Measurements from ENCODE around the gene EBLN2. TPM values are rescaled to one million over a fixed set of nuclear protein-coding genes. Genes with fewer than 3 reads are reported as not detected.

EBLN2 gene
- total and polyA plus RNA-seq, 3 donors from 2014 or later = 1.9 to 12.8 (median 10.5) TPM

GRCh38 chr3:73071952-73072351 is 10.5 kb downstream of the EBLN2 start:
- no peaks in the 10 kb centered on the region for H3K27me3 ChIP-seq
- no peak for DNase-seq
- TF ChIP-seq CTCF (IDR thresholded peaks at IDR 0.05) = no peak
- no peak for TF ChIP-seq POLR2A (IDR thresholded peaks at IDR 0.05)
- intact Hi-C loops (cut with DNase I; ENCODE audit: low total_unique reads) = no loop called here
- H3K4me3 ChIP-seq = no peak overlapping the region
- H3K4me1 ChIP-seq = peaks cover 15% of the 10 kb centered on the region
- H3K27ac ChIP-seq = no peak overlapping the region
- H3K9me3 ChIP-seq = no peaks in the 10 kb centered on the region
- 77 to 83% methylated on average over 1 of the region's 1 CpG for WGBS, 2 donors
- no peaks in the 10 kb centered on the region for H3K36me3 ChIP-seq (ENCODE audit: low read depth, missing control alignments)

GRCh38 chr3:73072634-73073033 is 11.2 kb downstream of the EBLN2 start:
- intact Hi-C loops (cut with DNase I; ENCODE audit: low total_unique reads) = no loop called here
- WGBS, 2 donors = 74 to 77% methylated on average over 1 of the region's 1 CpG
- Histone ChIP-seq H3K4me3 (no peak overlapping the region), H3K4me1 (peaks cover 15% of the 10 kb centered on the region), H3K27ac (no peak overlapping the region), H3K9me3 (no peaks in the 10 kb centered on the region), H3K27me3 (no peaks in the 10 kb centered on the region), H3K36me3 (ENCODE audit: low read depth, missing control alignments) (no peaks in the 10 kb centered on the region)
- no peak for TF ChIP-seq POLR2A (IDR thresholded peaks at IDR 0.05)
- no peak for TF ChIP-seq CTCF (IDR thresholded peaks at IDR 0.05)
- no peak for DNase-seq

- H3K4me1 ChIP-seq = peaks cover 15% of the 10 kb centered on the region
- intact Hi-C loops (cut with DNase I; ENCODE audit: low total_unique reads) = no loop called here
- 50 to 53% methylated on average over 4 of the region's 4 CpGs for WGBS, 2 donors
- H3K9me3 ChIP-seq = no peaks in the 10 kb centered on the region
- TF ChIP-seq POLR2A (IDR thresholded peaks at IDR 0.05) = no peak
- TF ChIP-seq CTCF (IDR thresholded peaks at IDR 0.05) = no peak
- DNase-seq = no peak
- no peak overlapping the region for H3K27ac ChIP-seq
- H3K27me3 ChIP-seq = no peaks in the 10 kb centered on the region
- H3K36me3 ChIP-seq (ENCODE audit: low read depth, missing control alignments) = no peaks in the 10 kb centered on the region
- H3K4me3 ChIP-seq = no peak overlapping the region
Observed at GRCh38 chr3:73073091-73073707, 11.7 kb downstream of the EBLN2 start.

- intact Hi-C loops (cut with DNase I; ENCODE audit: low total_unique reads) = no loop called here
- H3K4me1 ChIP-seq = peaks cover 15% of the 10 kb centered on the region
- TF ChIP-seq POLR2A (IDR thresholded peaks at IDR 0.05) (no peak), CTCF (IDR thresholded peaks at IDR 0.05) (no peak)
- H3K36me3 ChIP-seq (ENCODE audit: low read depth, missing control alignments) = no peaks in the 10 kb centered on the region
- DNase-seq = no peak
- H3K27me3 ChIP-seq = no peaks in the 10 kb centered on the region
- H3K4me3 ChIP-seq = no peak overlapping the region
- no peaks in the 10 kb centered on the region for H3K9me3 ChIP-seq
- 67 to 73% methylated on average over 8 of the region's 8 CpGs for WGBS, 2 donors
- H3K27ac ChIP-seq = no peak overlapping the region
Observed at GRCh38 chr3:73074781-73075180, 13.3 kb downstream of the EBLN2 start.

Data from testis (tissue), 3 donors.